Fibroblast of pulmonary artery (primary cell): ENCODE data around the gene CPEB3.

Experiments used
- DNase-seq: peaks from one replicate; pipeline ENCODE4 v3.0.0-alpha.2; 2010; ENCODE audit warnings: low read depth
- H3K4me3 ChIP-seq: replicated peaks from 2 replicates; pipeline ENCODE4 v1.5.1; 2011; ENCODE audit warnings: low read depth, mild to moderate bottlenecking, control low read depth, low read length, moderate library complexity
- CTCF ChIP-seq: IDR thresholded peaks from 2 replicates; pipeline ENCODE4 v1.5.1; 2011; ENCODE audit warnings: mild to moderate bottlenecking, control low read depth, low read length, inconsistent platforms; ENCODE audit errors: missing control alignments

The CPEB3 gene

GRCh38 chr10:92066386-92066785 is 224.5 kb downstream of the CPEB3 start:
- no peak for DNase-seq
- TF ChIP-seq CTCF, result no peak
- no peak overlapping the region for H3K4me3 ChIP-seq

- DNase-seq, result no peak
- H3K4me3 ChIP-seq, result no peak overlapping the region
- TF ChIP-seq CTCF, result no peak
These were observed 226.4 kb downstream of the CPEB3 start for GRCh38 chr10:92064506-92064905.

- no peak for TF ChIP-seq CTCF
- DNase-seq, result no peak
- no peak overlapping the region for H3K4me3 ChIP-seq
These were observed 228.6 kb downstream of the CPEB3 start for GRCh38 chr10:92062273-92062672.

- DNase-seq, result no peak
- no peak overlapping the region for H3K4me3 ChIP-seq
- no peak for TF ChIP-seq CTCF
These were observed 236.1 kb downstream of the CPEB3 start for GRCh38 chr10:92054807-92055206.

GRCh38 chr10:92052741-92053140 is 238.1 kb downstream of the CPEB3 start:
- no peak for TF ChIP-seq CTCF

GRCh38 chr10:92052088-92052487 is 238.8 kb downstream of the CPEB3 start:
- TF ChIP-seq CTCF, result no peak
- no peak overlapping the region for H3K4me3 ChIP-seq
- no peak for DNase-seq

More at GRCh38 chr10:92052741-92053140, 238.1 kb downstream of the CPEB3 start:
- H3K4me3 ChIP-seq, result no peak overlapping the region
- DNase-seq, result no peak

GRCh38 chr10:92047215-92047614 is 243.7 kb downstream of the CPEB3 start:
- H3K4me3 ChIP-seq, result no peak overlapping the region
- DNase-seq, result peak; percentile 8
- TF ChIP-seq CTCF, result no peak
